IMR-90 (cell line): ENCODE measurements around the gene ZC2HC1B. TPM values are rescaled to one million over a fixed set of nuclear protein-coding genes. Genes with fewer than 3 reads are reported as not detected.

Experiments
- ATAC-seq: fragments of 200-7000 bp; cut with Tn5 transposase; 2 replicates; pipeline ENCODE4 v1.9.1; 2020; ENCODE audit warnings: low read depth, mild to moderate bottlenecking, moderate library complexity
- BruUV-seq: library from RNA; stranded (reverse); fragments of 400-500 nt; replicated peaks from 2 replicates; lab custom pipeline; 2021; lab: Mats Ljungman, UMichigan
- CTCF ChIA-PET: fragments of 300-600 bp; formaldehyde crosslinking; extraction: SDS; loops from one replicate; lab custom pipeline; 2021; ENCODE audit warnings: antibody characterized with exemption; lab: Yijun Ruan, JAX
- POLR2A ChIA-PET: fragments of 300-600 bp; sonication (Branson Sonifier 250); formaldehyde crosslinking; loops from one replicate; lab custom pipeline; 2022; ENCODE audit warnings: antibody characterized with exemption; ENCODE audit not compliant: unreplicated experiment; lab: Charles Lee
- DNase-seq: peaks from one replicate; pipeline ENCODE4 v3.0.0; 2013
- H2AFZ ChIP-seq: replicated peaks from 2 replicates; pipeline ENCODE3; 2013; ENCODE audit warnings: low read length, mild to moderate bottlenecking; ENCODE audit not compliant: poor library complexity
- H2AK5ac ChIP-seq: 2 replicates; pipeline ENCODE4 v1.6.1; 2013; ENCODE audit warnings: low read depth, low read length, inconsistent platforms
- H2AK9ac ChIP-seq: replicated peaks from 2 replicates; pipeline ENCODE3; 2013; ENCODE audit warnings: mild to moderate bottlenecking, low read depth, low read length, moderate library complexity; ENCODE audit not compliant: poor library complexity
- H2BK120ac ChIP-seq: 2 replicates; pipeline ENCODE4 v1.6.1; 2013; ENCODE audit warnings: low read depth, low read length, inconsistent platforms
- H2BK15ac ChIP-seq: 3 replicates; pipeline ENCODE4 v1.6.1; 2013; ENCODE audit warnings: low read depth, low read length, inconsistent platforms
- H2BK20ac ChIP-seq: 2 replicates; pipeline ENCODE4 v1.6.1; 2013; ENCODE audit warnings: low read depth, mild to moderate bottlenecking, inconsistent platforms, low read length, moderate library complexity
- H2BK5ac ChIP-seq: 2 replicates; pipeline ENCODE4 v1.6.1; 2013; ENCODE audit warnings: mild to moderate bottlenecking, low read depth, low read length, inconsistent platforms; ENCODE audit not compliant: poor library complexity, severe bottlenecking
- H3K14ac ChIP-seq: replicated peaks from 2 replicates; pipeline ENCODE4 v1.6.1; 2013; ENCODE audit warnings: low read depth, low read length, inconsistent platforms
- H3K18ac ChIP-seq: 2 replicates; pipeline ENCODE4 v1.6.1; 2013; ENCODE audit warnings: low read depth, low read length, control low read depth
- H3K23ac ChIP-seq: 2 replicates; pipeline ENCODE4 v1.6.1; 2013; ENCODE audit warnings: low read depth, low read length, inconsistent platforms
- H3K27ac ChIP-seq: 2 replicates; pipeline ENCODE4 v1.5.1; 2013; ENCODE audit warnings: mild to moderate bottlenecking, control low read depth, low read length; ENCODE audit not compliant: insufficient read depth
- H3K27me3 ChIP-seq: 2 replicates; pipeline ENCODE4 v1.6.1; 2013; ENCODE audit warnings: low read length; ENCODE audit not compliant: control insufficient read depth, insufficient read depth
- H3K36me3 ChIP-seq: 2 replicates; pipeline ENCODE4 v1.6.1; 2013; ENCODE audit warnings: low read length, mixed read lengths; ENCODE audit not compliant: control insufficient read depth, insufficient read depth
- H3K4ac ChIP-seq: 2 replicates; pipeline ENCODE4 v1.6.1; 2013; ENCODE audit warnings: low read depth, low read length, inconsistent platforms
- H3K4me1 ChIP-seq: 2 replicates; pipeline ENCODE4 v1.6.1; 2013; ENCODE audit warnings: low read length, mixed read lengths; ENCODE audit not compliant: control insufficient read depth, insufficient read depth
- H3K4me2 ChIP-seq: 2 replicates; pipeline ENCODE4 v1.6.1; 2013; ENCODE audit warnings: low read depth, mild to moderate bottlenecking, control low read depth, low read length, moderate library complexity
- H3K4me3 ChIP-seq: 2 replicates; pipeline ENCODE4 v1.5.1; 2013; ENCODE audit warnings: low read depth, mild to moderate bottlenecking, control low read depth, low read length, moderate library complexity; ENCODE audit not compliant: insufficient read depth
- H3K56ac ChIP-seq: 2 replicates; pipeline ENCODE4 v1.6.1; 2013; ENCODE audit warnings: low read length, inconsistent platforms; ENCODE audit not compliant: insufficient read depth; ENCODE audit errors: extremely low read depth
- H3K79me1 ChIP-seq, 2 experiments: 2 replicates each; pipeline ENCODE4 v1.6.1; 2013; ENCODE audit warnings: low read length in 2 of 2, inconsistent platforms in 1 of 2, low read depth in 1 of 2
- H3K9ac ChIP-seq: 2 replicates; pipeline ENCODE4 v1.6.1; 2013; ENCODE audit warnings: low read depth, low read length, control low read depth
- H3K9me1 ChIP-seq: 2 replicates; pipeline ENCODE4 v1.6.1; 2013; ENCODE audit warnings: low read length, inconsistent platforms; ENCODE audit not compliant: insufficient read depth
- H3K9me3 ChIP-seq: 2 replicates; pipeline ENCODE4 v1.6.1; 2013; ENCODE audit warnings: low read length; ENCODE audit not compliant: control insufficient read depth, insufficient read depth
- H4K20me1 ChIP-seq: 2 replicates; pipeline ENCODE4 v1.6.1; 2013; ENCODE audit warnings: low read length, inconsistent platforms; ENCODE audit not compliant: insufficient read depth
- H4K5ac ChIP-seq: 2 replicates; pipeline ENCODE4 v1.6.1; 2013; ENCODE audit warnings: mild to moderate bottlenecking, low read depth, low read length, control low read depth
- H4K8ac ChIP-seq, 2 experiments: 2 replicates each; pipeline ENCODE4 v1.6.1; 2013; ENCODE audit warnings: low read depth in 2 of 2, low read length in 2 of 2, control low read depth in 1 of 2, inconsistent platforms in 1 of 2
- H4K91ac ChIP-seq: 2 replicates; pipeline ENCODE4 v1.6.1; 2013; ENCODE audit warnings: low read depth, low read length, inconsistent platforms; ENCODE audit not compliant: insufficient read depth
- BHLHE40 ChIP-seq: fragments of 150-350 bp; IDR thresholded peaks from 2 replicates; pipeline ENCODE4 v1.6.1; 2016; ENCODE audit warnings: mild to moderate bottlenecking, low read depth, low read length
- FOS ChIP-seq: fragments of 150-350 bp; IDR thresholded peaks from 2 replicates; pipeline ENCODE4 v1.6.1; 2016; ENCODE audit warnings: low read depth, low read length
- NFE2L2 ChIP-seq: fragments of 150-350 bp; IDR thresholded peaks from 2 replicates; pipeline ENCODE4 v1.6.1; 2016; ENCODE audit warnings: low read depth, mild to moderate bottlenecking, low read length
- POLR2A ChIP-seq: IDR thresholded peaks from 2 replicates; pipeline ENCODE4 v1.6.1; 2012; ENCODE audit warnings: mild to moderate bottlenecking, low read depth, low read length
- RAD21 ChIP-seq: IDR thresholded peaks from 2 replicates; pipeline ENCODE4 v1.6.1; 2012; ENCODE audit warnings: low read length, improper control_type of control experiment
- RCOR1 ChIP-seq: IDR thresholded peaks from 2 replicates; pipeline ENCODE4 v1.6.1; 2012; ENCODE audit warnings: mild to moderate bottlenecking, low read length, improper control_type of control experiment; ENCODE audit not compliant: insufficient replicate concordance
- WGBS, 2 experiments: methylation state at CpG; one replicate each; pipeline versions ENCODE4 v1.1.5 to v1.1.7; 2013; ENCODE audit warnings: missing lambda C conversion rate in 2 of 2; ENCODE audit not compliant: insufficient read length in 1 of 2; ENCODE audit errors: extremely low coverage in 2 of 2; 5-methylcytosine and 5-hydroxymethylcytosine counted together
- dilution Hi-C: fragments of 300-500 bp; cut with HindIII; formaldehyde crosslinking; loops from one replicate; pipeline ENCODE4 v1.14.3; 2018; ENCODE audit warnings: low sequenced_read_pairs; ENCODE audit not compliant: unreplicated experiment
- in situ Hi-C: fragments of 300-500 bp; cut with MboI; formaldehyde crosslinking; loops from 3 replicates; pipeline ENCODE4 v1.14.3; 2019; ENCODE audit warnings: low sequenced_read_pairs, inconsistent platforms, mixed read lengths
- intact Hi-C: fragments of 100-400 bp; cut with micrococcal nuclease; formaldehyde crosslinking; loops from 2 replicates; pipeline ENCODE4 v1.10.0; 2022
- polyA plus RNA-seq, 3 experiments: library from polyadenylated mRNA; depleted of rRNA; stranded (reverse); fragments of >200 nt; gene quantifications; 2 replicates each; pipeline ENCODE4 v1.2.3, GENCODE V29; 2012; ENCODE audit warnings: low replicate concordance in 1 of 3
- total RNA-seq: library from RNA; depleted of rRNA; stranded (reverse); fragments of >200 nt; gene quantifications from 2 replicates; pipeline ENCODE4 v1.2.3, GENCODE V29; 2012
- TF ChIP-seq, protein P1 (sequence below): fragments of 150-350 bp; IDR thresholded peaks from 2 replicates; pipeline ENCODE4 v1.6.1; 2017; ENCODE audit warnings: mild to moderate bottlenecking, antibody characterized with exemption, low read length, low read depth

The ZC2HC1B gene
- total and polyA plus RNA-seq, 2 of the 4 experiments (the other 2 are of a cell fraction), result not detected

DNA sequence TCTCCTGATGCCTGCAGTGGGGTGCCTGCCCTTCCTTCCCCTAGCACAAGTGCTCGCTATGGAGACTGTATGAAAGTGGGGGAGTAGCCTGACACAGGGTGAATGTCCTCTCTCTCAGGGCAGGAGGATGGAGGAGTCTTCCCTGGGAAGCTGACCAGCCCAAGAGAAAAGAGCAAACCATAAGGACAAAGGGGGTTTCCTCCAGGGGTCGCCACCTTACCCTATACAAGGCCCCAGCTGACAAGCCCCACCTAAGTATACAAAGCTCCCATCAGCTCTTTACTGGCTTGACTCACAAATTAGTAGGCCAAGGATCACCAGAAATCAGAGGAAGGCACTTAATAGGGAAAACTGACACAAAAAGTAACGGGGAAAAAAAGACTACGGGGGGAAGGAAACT is 89.6 kb downstream of the ZC2HC1B start:
- Histone ChIP-seq H2BK120ac (no peak overlapping the region), H2BK20ac (no peak overlapping the region), H4K20me1 (no peaks in the 10 kb centered on the region), H3K4me3 (no peak overlapping the region), H2BK15ac (no peak overlapping the region), H2BK5ac (no peak overlapping the region), H3K18ac (no peak overlapping the region), H3K27me3 (peaks cover 2% of the 10 kb centered on the region; the same call in 1 of the 2 replicates), H3K9ac (no peak overlapping the region), H3K4ac (no peak overlapping the region), H2AK9ac (no peak overlapping the region), H3K9me3 (no peaks in the 10 kb centered on the region), H3K4me2 (no peak overlapping the region), H2AFZ (no peak overlapping the region), H3K56ac (no peak overlapping the region), H4K91ac (no peak overlapping the region), H3K14ac (no peak overlapping the region), H3K79me1 (no peaks in the 10 kb centered on the region), H2AK5ac (no peak overlapping the region), H4K8ac (no peak overlapping the region), H3K23ac (no peak overlapping the region), H3K36me3 (peaks cover 9% of the 10 kb centered on the region), H3K9me1 (no peaks in the 10 kb centered on the region), H3K27ac (no peak overlapping the region), H3K4me1 (peaks cover 2% of the 10 kb centered on the region; the same call in 1 of the 2 replicates), H4K5ac (no peak overlapping the region)
- BruUV-seq, result no TSS peak
- intact Hi-C loops (no loop called here), in situ Hi-C loops (no loop called here), dilution Hi-C loops (no loop called here)
- ChIA-PET CTCF (no interaction called here), POLR2A (no interaction called here)
- WGBS, 2 experiments, result no CpG with 5 or more reads among the region's 4 CpGs
- ATAC-seq (no peak), DNase-seq (no peak)
- TF ChIP-seq NFE2L2 (no peak), BHLHE40 (no peak), POLR2A (no peak), RAD21 (no peak), RCOR1 (no peak), FOS (no peak)
- TF ChIP-seq, protein P1, sequence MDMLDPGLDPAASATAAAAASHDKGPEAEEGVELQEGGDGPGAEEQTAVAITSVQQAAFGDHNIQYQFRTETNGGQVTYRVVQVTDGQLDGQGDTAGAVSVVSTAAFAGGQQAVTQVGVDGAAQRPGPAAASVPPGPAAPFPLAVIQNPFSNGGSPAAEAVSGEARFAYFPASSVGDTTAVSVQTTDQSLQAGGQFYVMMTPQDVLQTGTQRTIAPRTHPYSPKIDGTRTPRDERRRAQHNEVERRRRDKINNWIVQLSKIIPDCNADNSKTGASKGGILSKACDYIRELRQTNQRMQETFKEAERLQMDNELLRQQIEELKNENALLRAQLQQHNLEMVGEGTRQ, result no peak
